COLO668 (cell line): ENCODE measurements around the gene STT3A.

Source experiments
- DNase-seq: peaks from one replicate; lab custom pipeline; 2025; ENCODE audit not compliant: unreplicated experiment; lab: John Stamatoyannopoulos, UW

Gene STT3A

GRCh38 chr11:125649465-125650166 is 57.0 kb downstream of the STT3A start:
- DNase-seq = no peak

GRCh38 chr11:125662689-125663088 is 70.0 kb downstream of the STT3A start:
- no peak for DNase-seq

GRCh38 chr11:125663910-125664309 is 71.3 kb downstream of the STT3A start:
- no peak for DNase-seq

GRCh38 chr11:125667151-125667550 is 74.5 kb downstream of the STT3A start:
- DNase-seq = no peak

GRCh38 chr11:125670172-125670571 is 77.5 kb downstream of the STT3A start:
- DNase-seq = no peak

- no peak for DNase-seq
Observed at GRCh38 chr11:125671561-125671960, 78.9 kb downstream of the STT3A start.
